Measurements from ENCODE around the gene PADI4.
"Not testable (repeated sequence)": the region's sequence is repeated elsewhere in the genome, so short reads cannot be mapped to it uniquely, and the experiment has no call there.

PADI4 gene

DNA sequence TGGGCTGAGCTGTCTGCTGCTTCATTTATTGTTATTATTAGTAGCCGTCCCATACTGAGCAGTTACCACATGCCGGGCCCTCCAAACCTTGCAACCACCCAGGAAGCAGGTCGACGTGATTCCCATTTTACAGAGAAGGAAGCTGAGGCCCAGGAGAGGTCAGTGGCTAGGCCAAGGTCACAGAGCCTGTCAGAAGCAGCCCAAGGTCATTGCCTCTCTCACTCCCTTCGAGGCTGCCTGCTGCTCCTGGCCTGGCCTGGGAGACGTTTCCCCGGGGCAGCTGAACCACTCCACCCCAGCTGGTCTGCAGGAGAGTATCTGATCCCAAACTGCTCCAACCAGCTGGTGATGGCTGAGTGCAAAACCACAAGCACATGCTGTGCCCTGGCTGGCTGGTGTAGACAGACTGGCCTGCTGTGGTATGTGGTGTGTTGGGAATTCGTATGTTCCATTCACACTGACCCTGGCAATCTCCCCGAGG is 6.5 kb downstream of the PADI4 start:
- no peak for DNase-seq

GRCh38 chr1:17315542-17316130 is 7.6 kb downstream of the PADI4 start:
- no peak for DNase-seq

DNA sequence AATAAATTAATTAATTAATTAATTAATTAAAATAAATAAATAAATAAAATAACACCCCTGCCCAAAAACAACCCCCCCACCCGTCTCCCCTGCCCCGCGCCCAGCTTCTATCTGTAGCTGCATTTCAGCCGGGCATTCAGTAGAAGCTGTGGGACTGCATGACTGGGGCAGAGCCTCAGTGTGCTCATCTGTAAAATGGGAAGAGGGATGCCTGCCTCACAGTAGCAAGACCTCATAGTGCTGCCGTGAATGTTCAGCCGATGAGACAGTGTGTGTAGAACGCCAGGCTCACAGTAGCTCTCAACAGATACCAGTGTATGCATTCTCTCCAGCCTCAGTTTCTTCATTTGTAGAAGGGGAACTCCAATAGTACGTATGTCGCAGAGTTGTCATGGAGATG is 8.7 kb downstream of the PADI4 start:
- DNase-seq = no peak

GRCh38 chr1:17318262-17318661 is 10.3 kb downstream of the PADI4 start:
- DNase-seq = no peak

DNA sequence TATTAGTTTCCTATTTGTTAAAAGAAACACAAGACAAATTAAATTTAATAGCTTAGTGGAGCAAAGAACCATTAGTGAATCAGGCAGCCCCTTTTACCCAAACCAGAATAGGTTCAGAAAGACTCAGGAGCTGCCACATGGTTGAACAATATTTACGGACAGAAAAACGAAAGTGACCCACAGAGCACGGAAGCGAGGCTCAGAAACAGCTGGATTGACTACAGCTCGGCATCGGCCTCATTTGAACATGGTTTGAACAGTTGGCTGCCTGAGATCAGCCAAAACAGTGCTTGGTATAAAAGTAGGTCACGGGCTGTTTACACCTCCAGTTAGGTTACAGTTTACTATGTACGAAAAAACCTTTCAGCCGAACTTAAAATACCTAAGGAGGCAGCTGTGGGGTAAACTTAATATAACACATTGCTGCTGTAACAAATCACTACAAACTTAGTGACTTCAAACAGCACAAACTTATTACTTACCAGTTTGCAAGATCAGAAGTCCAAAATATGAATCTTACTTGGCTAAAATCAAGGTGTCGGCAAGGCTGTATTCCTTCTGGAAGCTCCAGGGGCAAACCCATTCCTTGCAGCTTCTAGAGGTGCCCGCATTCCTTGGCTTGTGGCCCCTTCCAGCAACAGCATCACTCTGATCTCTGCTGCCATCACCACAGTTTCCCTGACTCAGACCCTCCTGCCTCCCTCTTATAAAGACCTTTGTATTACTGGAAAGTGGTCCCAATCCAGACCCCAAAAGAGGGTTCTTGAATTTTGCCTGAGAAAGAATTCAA is 11.8 kb downstream of the PADI4 start:
- DNase-seq = no peak

DNA sequence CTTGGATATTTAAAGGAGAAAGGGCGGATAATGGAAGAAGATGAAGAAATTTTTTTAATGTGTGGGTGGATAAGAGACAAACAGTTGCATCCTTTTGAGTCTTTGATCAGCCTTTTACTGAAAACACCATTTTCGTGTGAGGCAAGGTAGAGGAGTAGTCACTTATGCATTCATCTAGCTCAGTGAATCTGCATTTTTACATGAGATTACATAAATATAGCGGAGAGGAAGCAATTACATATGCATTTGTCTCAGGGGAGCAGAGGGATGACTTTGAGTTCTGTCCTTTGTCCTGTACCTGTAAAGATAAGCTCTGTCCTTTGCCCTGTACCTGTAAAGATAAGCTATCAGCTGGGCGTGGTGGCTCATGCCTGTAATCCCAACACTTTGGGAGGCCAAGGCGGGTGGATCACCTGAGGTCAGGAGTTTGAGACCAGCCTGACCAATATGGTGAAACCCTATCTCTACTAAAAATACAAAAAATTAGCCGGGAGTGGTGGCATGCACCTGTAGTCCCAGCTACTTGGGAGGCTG is 13.9 kb downstream of the PADI4 start:
- not testable (repeated sequence) for DNase-seq

GRCh38 chr1:17328855-17329254 is 20.9 kb downstream of the PADI4 start:
- DNase-seq = no peak

DNA sequence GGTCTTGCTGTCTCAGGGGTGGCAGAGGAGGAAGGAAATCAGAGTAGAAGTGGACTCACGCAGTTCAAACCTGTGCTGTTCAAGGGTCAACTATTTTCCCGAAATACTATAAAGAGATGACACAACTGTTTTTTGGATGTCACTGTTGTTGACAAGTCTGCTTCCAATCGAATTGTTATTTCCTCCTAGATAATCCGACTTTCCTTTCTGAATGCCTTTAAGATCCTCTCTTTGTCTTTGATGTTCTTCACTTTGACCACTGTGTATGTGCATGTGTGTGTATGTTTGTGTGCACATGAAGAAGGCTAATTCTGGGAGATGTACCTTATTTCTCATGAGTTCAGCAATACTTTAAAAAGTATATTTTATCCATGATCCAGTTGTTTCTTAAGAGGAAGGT is 21.6 kb downstream of the PADI4 start:
- no peak for DNase-seq

DNA sequence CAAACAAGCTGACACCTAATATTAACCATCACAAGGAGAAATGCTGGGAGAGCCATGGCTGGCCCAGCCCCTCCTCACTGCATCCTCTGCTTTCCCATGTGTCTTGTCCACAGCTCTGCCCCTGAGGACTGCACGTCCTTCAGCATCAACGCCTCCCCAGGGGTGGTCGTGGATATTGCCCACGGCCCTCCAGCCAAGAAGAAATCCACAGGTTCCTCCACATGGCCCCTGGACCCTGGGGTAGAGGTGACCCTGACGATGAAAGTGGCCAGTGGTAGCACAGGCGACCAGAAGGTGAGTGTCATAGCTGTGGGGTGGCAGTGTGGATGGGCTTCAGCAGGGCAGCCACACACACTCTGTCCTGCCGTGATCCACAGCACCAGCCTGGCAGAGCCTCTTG is 22.9 kb downstream of the PADI4 start:
- DNase-seq = no peak

GRCh38 chr1:17333081-17333480 is 25.1 kb downstream of the PADI4 start:
- no peak for DNase-seq

DNA sequence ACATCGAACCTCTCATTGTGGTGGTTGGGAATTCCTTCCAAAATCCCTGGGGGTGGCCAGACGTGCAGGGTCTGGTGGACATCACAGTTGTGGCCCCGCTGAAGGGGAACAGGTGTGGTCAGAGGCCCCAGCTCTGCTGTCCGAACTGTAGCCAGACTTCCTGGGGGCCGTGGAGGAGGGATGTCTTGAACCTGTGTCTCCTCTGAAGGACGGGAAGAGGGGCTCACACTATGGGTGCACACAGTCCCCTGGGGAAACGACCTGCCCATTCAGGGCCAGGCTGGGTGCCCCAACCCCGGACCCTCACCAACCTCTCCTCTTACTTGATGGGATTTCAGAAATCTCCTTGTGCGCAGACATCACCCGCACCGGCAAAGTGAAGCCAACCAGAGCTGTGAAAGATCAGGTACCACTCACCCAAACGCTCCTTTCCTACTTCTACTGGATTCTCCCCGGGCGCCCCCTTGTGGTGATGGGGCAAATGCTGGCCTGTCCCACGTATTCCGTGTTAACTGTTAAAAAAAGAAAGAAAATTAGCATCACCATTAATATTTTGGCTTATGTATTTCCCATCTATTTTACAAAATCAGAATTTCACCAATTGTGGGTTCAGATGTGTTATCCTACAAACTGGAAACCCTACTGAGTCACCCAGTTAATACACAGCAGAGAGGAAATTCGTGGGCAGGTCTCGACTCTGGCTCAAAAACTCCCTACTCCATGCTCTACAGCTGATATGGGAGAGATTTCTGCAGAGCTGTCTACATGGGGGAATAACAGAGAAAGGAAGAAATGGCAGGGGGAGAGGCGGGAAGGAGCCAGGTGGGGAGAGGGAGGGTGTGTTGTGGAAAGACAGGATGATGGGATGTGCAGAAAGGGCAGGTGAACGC is 28.1 kb downstream of the PADI4 start:
- peak; percentile 91 for DNase-seq

- no peak for DNase-seq
These were observed 30.9 kb downstream of the PADI4 start for GRCh38 chr1:17338706-17339493.

- no peak for DNase-seq
These were observed 31.5 kb downstream of the PADI4 start for GRCh38 chr1:17339521-17339920.

GRCh38 chr1:17340358-17340757 is 32.4 kb downstream of the PADI4 start:
- no peak for DNase-seq

DNA sequence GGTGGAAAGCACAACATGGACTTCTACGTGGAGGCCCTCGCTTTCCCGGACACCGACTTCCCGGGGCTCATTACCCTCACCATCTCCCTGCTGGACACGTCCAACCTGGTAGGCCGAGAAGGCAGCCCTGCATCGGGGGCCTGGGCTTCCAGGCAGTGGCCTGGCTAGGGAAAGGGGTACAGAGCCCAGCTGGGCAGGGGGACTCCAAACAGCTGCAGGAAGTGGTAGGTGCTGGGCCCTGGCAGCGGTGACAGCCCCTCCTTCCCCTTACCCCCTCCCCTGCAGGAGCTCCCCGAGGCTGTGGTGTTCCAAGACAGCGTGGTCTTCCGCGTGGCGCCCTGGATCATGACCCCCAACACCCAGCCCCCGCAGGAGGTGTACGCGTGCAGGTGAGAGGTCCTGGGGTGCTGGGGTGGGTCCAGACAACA is 34.0 kb downstream of the PADI4 start:
- DNase-seq = no peak

- not testable (repeated sequence) for DNase-seq
These were observed 37.5 kb downstream of the PADI4 start for GRCh38 chr1:17345506-17345905.

GRCh38 chr1:17346046-17346789 is 38.2 kb downstream of the PADI4 start:
- no peak for DNase-seq

GRCh38 chr1:17347769-17348592 is 40.0 kb downstream of the PADI4 start:
- DNase-seq = no peak

- no peak for DNase-seq
These were observed 40.7 kb downstream of the PADI4 start for GRCh38 chr1:17348593-17349234.

GRCh38 chr1:17350083-17350482 is 42.1 kb downstream of the PADI4 start:
- no peak for DNase-seq

All from activated CD8-positive, alpha-beta memory T cell treated with anti-CD3 and anti-CD28 coated beads, Interleukin-2, amount 50 U/mL, for 48 hours (primary cell).